PFSK-1 (cell line): Measurements from ENCODE around the gene VPS13D.

Source experiments
- FOXP2 ChIP-seq: optimal IDR thresholded peaks from 2 replicates; pipeline ENCODE3; 2011; ENCODE audit warnings: borderline replicate concordance, control low read depth, inconsistent platforms; ENCODE audit not compliant: insufficient read depth; ENCODE audit errors: extremely low read length, extremely low read depth
- POLR2AphosphoS5 ChIP-seq: IDR thresholded peaks from 2 replicates; pipeline ENCODE4 v1.6.1; 2012; ENCODE audit warnings: low read depth, mild to moderate bottlenecking, control low read depth, low read length, moderate library complexity
- REST ChIP-seq, 2 experiments: IDR thresholded peaks; 2 replicates each; pipeline versions ENCODE4 v1.6.1 to v1.8.0; 2011 to 2012; ENCODE audit warnings: low read depth in 2 of 2, low read length in 2 of 2, control low read depth in 1 of 2, inconsistent platforms in 1 of 2, mild to moderate bottlenecking in 1 of 2, moderate library complexity in 1 of 2; ENCODE audit not compliant: insufficient read depth in 1 of 2
- SIN3A ChIP-seq: IDR thresholded peaks from 2 replicates; pipeline ENCODE4 v1.6.1; 2012; ENCODE audit warnings: mild to moderate bottlenecking, low read length, moderate library complexity, borderline replicate concordance; ENCODE audit not compliant: insufficient read depth
- TAF1 ChIP-seq: IDR thresholded peaks from 2 replicates; pipeline ENCODE4 v1.6.1; 2012; ENCODE audit warnings: low read length, control low read depth, borderline replicate concordance; ENCODE audit not compliant: insufficient read depth

The VPS13D gene

GRCh38 chr1:12456979-12457378, 227.1 kb downstream of the VPS13D start:
- TF ChIP-seq FOXP2 (no peak), REST (IDR thresholded peaks at IDR 0.05; ENCODE audit: insufficient read depth in 1 of 2, low read depth in 2 of 2, low read length in 2 of 2) (no peak), TAF1 (no peak), SIN3A (no peak), POLR2AphosphoS5 (no peak)

GRCh38 chr1:12457771-12458170, 227.9 kb downstream of the VPS13D start:
- TF ChIP-seq REST (IDR thresholded peaks at IDR 0.05; ENCODE audit: insufficient read depth in 1 of 2, low read depth in 2 of 2, low read length in 2 of 2) (no peak), TAF1 (no peak), SIN3A (no peak), FOXP2 (no peak), POLR2AphosphoS5 (no peak)

GRCh38 chr1:12458571-12458970, 228.7 kb downstream of the VPS13D start:
- TF ChIP-seq POLR2AphosphoS5 (no peak), REST (IDR thresholded peaks at IDR 0.05; ENCODE audit: insufficient read depth in 1 of 2, low read depth in 2 of 2, low read length in 2 of 2) (no peak), FOXP2 (peak; percentile 42), SIN3A (0 out of 2 replicates have a peak, but pooled peaks have one; percentile 16), TAF1 (no peak)

- TF ChIP-seq TAF1 (no peak), REST (IDR thresholded peaks at IDR 0.05; ENCODE audit: insufficient read depth in 1 of 2, low read depth in 2 of 2, low read length in 2 of 2) (no peak), POLR2AphosphoS5 (no peak), FOXP2 (no peak), SIN3A (no peak)
Measured at GRCh38 chr1:12460121-12460520, 230.3 kb downstream of the VPS13D start.
